Panc1 (cell line): ENCODE results near the gene SYT14. TPM values are rescaled to one million over a fixed set of nuclear protein-coding genes. Genes with fewer than 3 reads are reported as not detected.

Experiments
- ATAC-seq: fragments of 200-7000 bp; cut with Tn5 transposase; 2 replicates; pipeline ENCODE4 v1.9.1; 2020; ENCODE audit warnings: mild to moderate bottlenecking, moderate library complexity
- BruUV-seq: library from RNA; stranded (reverse); fragments of 400-500 nt; replicated peaks from 2 replicates; lab custom pipeline; 2021; lab: Mats Ljungman, UMichigan
- CTCF ChIA-PET: fragments of 300-600 bp; sonication (Branson Sonifier 250); formaldehyde crosslinking; loops from one replicate; lab custom pipeline; 2022; ENCODE audit warnings: antibody characterized with exemption; lab: Charles Lee
- POLR2A ChIA-PET: fragments of 300-600 bp; sonication (Branson Sonifier 250); formaldehyde crosslinking; loops from one replicate; lab custom pipeline; 2022; ENCODE audit warnings: antibody characterized with exemption; lab: Charles Lee
- DNase-seq: peaks from one replicate; pipeline ENCODE4 v3.0.0-alpha.2; 2010; ENCODE audit warnings: low read depth, low spot score
- H3K27ac ChIP-seq: 2 replicates; pipeline ENCODE4 v1.5.1; 2011; ENCODE audit warnings: mild to moderate bottlenecking, low read length, inconsistent platforms
- H3K27me3 ChIP-seq: fragments of 200-500 bp; sonication (Bioruptor generic); 2 replicates; pipeline ENCODE4 v1.6.0; 2014; ENCODE audit warnings: low read length, inconsistent platforms; ENCODE audit not compliant: control insufficient read depth, insufficient read depth
- H3K36me3 ChIP-seq: fragments of 200-500 bp; sonication (Bioruptor generic); 2 replicates; pipeline ENCODE4 v1.5.1; 2014; ENCODE audit warnings: inconsistent platforms, mild to moderate bottlenecking, low read length, moderate library complexity; ENCODE audit not compliant: control insufficient read depth, insufficient read depth
- H3K4me1 ChIP-seq: 2 replicates; pipeline ENCODE4 v1.5.1; 2011; ENCODE audit warnings: inconsistent platforms, mild to moderate bottlenecking, low read length, moderate library complexity; ENCODE audit not compliant: control insufficient read depth, insufficient read depth
- H3K4me3 ChIP-seq, 2 experiments: 2 replicates each; pipeline ENCODE4 v1.5.1; 2011 to 2012; ENCODE audit warnings: low read depth in 2 of 2, low read length in 2 of 2, mild to moderate bottlenecking in 2 of 2, inconsistent platforms in 1 of 2, moderate library complexity in 1 of 2
- H3K9me3 ChIP-seq: fragments of 200-500 bp; sonication (Bioruptor generic); 2 replicates; pipeline ENCODE4 v1.5.1; 2014; ENCODE audit warnings: low read depth, mild to moderate bottlenecking, inconsistent platforms, low read length, moderate library complexity; ENCODE audit not compliant: control insufficient read depth, insufficient read depth
- POLR2AphosphoS5 ChIP-seq: IDR thresholded peaks from 2 replicates; pipeline ENCODE4 v1.6.1; 2012; ENCODE audit warnings: mild to moderate bottlenecking, low read depth, low read length, moderate library complexity
- SIN3A ChIP-seq: IDR thresholded peaks from 2 replicates; pipeline ENCODE4 v1.6.1; 2012; ENCODE audit warnings: low read depth, mild to moderate bottlenecking, low read length, moderate library complexity, borderline replicate concordance; ENCODE audit not compliant: insufficient read depth
- TCF7L2 ChIP-seq: IDR thresholded peaks from 2 replicates; pipeline ENCODE4 v1.6.1; 2011; ENCODE audit warnings: mild to moderate bottlenecking, low read depth, low read length, inconsistent platforms
- in situ Hi-C: cut with HindIII; loops from 2 replicates; pipeline ENCODE4 v1.10.0; 2016; ENCODE audit warnings: low sequenced_read_pairs, low pct_unique_long_range_greater_than_20kb
- intact Hi-C: fragments of 100-400 bp; cut with micrococcal nuclease; formaldehyde crosslinking; loops from one replicate; pipeline ENCODE4 v1.10.0; 2022; ENCODE audit not compliant: unreplicated experiment
- total RNA-seq: library from RNA; stranded (reverse); gene quantifications from one replicate; pipeline ENCODE4 v1.2.1, GENCODE V29; 2021; ENCODE audit not compliant: unreplicated experiment
- TF ChIP-seq, protein P1 (sequence below): fragments of 450-650 bp; IDR thresholded peaks from 2 replicates; pipeline ENCODE4 v1.5.1; 2017; ENCODE audit warnings: mild to moderate bottlenecking
- TF ChIP-seq, protein P2 (sequence below), 2 experiments: IDR thresholded peaks; 2 replicates each; pipeline ENCODE4 v1.6.1; 2011 to 2012; ENCODE audit warnings: low read depth in 2 of 2, control low read depth in 1 of 2, low read length in 1 of 2, mild to moderate bottlenecking in 1 of 2, moderate library complexity in 1 of 2; ENCODE audit not compliant: insufficient read depth in 1 of 2

The SYT14 gene
- total RNA-seq, 1 experiment from 2014 or later: not detected

DNA sequence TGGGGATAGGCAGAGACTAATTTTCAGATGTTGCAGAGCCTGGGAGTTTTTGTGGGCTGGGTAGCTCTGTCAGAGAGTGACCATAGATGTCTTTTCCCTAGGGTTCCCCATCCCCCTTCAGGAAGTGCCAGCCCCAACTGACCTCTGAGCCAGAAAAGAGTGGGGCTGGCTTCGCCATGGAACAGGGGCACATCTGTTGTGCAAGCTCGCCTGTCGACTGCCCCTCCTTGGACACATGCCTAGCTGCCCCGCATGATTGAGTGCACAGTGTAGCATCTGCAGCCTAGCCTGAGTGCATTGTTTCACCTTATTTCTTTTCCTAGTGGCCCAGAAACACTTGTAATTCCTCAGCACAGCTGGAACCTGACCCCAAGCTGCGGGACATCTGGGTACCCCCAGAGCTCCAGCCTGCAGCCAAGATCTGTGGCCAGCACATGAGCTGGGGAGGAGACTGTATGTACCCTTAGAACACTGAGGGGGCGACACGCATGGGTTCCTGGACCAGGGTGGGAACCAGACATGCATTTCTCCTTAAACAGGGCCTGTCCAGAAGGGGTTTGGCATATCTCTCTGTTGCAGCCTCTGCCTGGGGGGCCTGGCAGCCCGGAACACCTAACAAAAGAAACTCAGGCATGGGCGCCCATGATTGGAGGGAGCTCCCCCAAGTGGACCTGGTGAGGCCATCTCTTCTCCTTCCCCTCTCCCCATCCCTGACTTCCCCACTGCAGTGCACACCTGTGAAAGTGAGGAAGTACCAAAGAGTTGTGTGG is 55.2 kb downstream of the SYT14 start (continued):
- no peak for TF ChIP-seq SIN3A

DNA sequence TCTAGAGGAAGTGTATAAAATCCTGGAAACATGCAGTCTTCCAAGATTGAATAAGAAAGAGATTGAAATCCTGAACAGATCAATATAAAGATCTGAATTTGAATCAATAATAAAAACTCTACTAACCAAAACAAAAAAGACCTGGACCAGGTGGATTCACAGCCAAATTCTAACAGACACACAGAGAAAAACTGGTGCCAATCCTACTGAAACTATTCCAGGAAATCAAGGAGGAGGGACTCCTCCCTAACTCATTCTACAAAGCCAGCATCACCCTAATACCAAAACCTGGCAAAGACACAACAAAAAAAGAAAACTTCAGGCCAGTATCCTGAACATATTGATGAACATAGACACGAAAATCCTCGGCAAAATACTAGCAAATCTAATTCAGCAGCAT is 58.3 kb downstream of the SYT14 start:
- Histone ChIP-seq H3K36me3 (no peaks in the 10 kb centered on the region), H3K27ac (no peak overlapping the region), H3K9me3 (no peaks in the 10 kb centered on the region), H3K4me1 (no peaks in the 10 kb centered on the region), H3K27me3 (no peaks in the 10 kb centered on the region), H3K4me3 (no peak overlapping the region)
- no TSS peak for BruUV-seq
- in situ Hi-C loops (no loop called here), intact Hi-C loops (no loop called here)
- ChIA-PET CTCF (no interaction called here), POLR2A (no interaction called here)
- no peak for ATAC-seq
- no peak for DNase-seq
- TF ChIP-seq, protein P1, sequence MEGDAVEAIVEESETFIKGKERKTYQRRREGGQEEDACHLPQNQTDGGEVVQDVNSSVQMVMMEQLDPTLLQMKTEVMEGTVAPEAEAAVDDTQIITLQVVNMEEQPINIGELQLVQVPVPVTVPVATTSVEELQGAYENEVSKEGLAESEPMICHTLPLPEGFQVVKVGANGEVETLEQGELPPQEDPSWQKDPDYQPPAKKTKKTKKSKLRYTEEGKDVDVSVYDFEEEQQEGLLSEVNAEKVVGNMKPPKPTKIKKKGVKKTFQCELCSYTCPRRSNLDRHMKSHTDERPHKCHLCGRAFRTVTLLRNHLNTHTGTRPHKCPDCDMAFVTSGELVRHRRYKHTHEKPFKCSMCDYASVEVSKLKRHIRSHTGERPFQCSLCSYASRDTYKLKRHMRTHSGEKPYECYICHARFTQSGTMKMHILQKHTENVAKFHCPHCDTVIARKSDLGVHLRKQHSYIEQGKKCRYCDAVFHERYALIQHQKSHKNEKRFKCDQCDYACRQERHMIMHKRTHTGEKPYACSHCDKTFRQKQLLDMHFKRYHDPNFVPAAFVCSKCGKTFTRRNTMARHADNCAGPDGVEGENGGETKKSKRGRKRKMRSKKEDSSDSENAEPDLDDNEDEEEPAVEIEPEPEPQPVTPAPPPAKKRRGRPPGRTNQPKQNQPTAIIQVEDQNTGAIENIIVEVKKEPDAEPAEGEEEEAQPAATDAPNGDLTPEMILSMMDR: no peak
- TF ChIP-seq, protein P2, sequence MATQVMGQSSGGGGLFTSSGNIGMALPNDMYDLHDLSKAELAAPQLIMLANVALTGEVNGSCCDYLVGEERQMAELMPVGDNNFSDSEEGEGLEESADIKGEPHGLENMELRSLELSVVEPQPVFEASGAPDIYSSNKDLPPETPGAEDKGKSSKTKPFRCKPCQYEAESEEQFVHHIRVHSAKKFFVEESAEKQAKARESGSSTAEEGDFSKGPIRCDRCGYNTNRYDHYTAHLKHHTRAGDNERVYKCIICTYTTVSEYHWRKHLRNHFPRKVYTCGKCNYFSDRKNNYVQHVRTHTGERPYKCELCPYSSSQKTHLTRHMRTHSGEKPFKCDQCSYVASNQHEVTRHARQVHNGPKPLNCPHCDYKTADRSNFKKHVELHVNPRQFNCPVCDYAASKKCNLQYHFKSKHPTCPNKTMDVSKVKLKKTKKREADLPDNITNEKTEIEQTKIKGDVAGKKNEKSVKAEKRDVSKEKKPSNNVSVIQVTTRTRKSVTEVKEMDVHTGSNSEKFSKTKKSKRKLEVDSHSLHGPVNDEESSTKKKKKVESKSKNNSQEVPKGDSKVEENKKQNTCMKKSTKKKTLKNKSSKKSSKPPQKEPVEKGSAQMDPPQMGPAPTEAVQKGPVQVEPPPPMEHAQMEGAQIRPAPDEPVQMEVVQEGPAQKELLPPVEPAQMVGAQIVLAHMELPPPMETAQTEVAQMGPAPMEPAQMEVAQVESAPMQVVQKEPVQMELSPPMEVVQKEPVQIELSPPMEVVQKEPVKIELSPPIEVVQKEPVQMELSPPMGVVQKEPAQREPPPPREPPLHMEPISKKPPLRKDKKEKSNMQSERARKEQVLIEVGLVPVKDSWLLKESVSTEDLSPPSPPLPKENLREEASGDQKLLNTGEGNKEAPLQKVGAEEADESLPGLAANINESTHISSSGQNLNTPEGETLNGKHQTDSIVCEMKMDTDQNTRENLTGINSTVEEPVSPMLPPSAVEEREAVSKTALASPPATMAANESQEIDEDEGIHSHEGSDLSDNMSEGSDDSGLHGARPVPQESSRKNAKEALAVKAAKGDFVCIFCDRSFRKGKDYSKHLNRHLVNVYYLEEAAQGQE (IDR thresholded peaks at IDR 0.05; ENCODE audit: insufficient read depth in 1 of 2, low read depth in 2 of 2, low read length in 1 of 2): no peak
- no peak for TF ChIP-seq POLR2AphosphoS5
- TF ChIP-seq TCF7L2: no peak
- TF ChIP-seq SIN3A: no peak

DNA sequence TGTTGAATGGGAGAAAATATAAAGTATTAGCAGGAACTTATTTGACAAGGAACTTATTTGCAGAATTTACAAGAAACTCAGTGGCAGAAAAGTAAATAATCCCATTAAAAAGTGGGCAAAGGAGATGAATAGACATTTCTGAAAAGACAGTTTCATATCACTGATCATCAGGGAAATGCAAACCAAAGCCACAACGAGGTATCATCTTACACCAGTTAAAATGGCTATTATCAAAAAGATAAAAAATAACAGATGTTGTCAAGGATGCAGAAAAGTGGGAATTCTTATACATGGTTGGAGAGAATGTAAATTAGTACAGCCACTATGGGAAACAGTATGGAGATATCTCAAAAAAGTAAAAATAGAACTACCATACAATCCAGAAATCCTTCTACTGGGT is 61.0 kb downstream of the SYT14 start:
- ChIA-PET CTCF (no interaction called here), POLR2A (no interaction called here)
- ATAC-seq (no peak), DNase-seq (no peak)
- intact Hi-C loops: no loop called here
- H3K27ac ChIP-seq: no peak overlapping the region
- no peaks in the 10 kb centered on the region for H3K36me3 ChIP-seq
- no peaks in the 10 kb centered on the region for H3K4me1 ChIP-seq
- no peaks in the 10 kb centered on the region for H3K9me3 ChIP-seq
- BruUV-seq: no TSS peak
- H3K27me3 ChIP-seq: no peaks in the 10 kb centered on the region
- no peak overlapping the region for H3K4me3 ChIP-seq
- in situ Hi-C loops: no loop called here
- TF ChIP-seq TCF7L2 (no peak), POLR2AphosphoS5 (no peak), SIN3A (no peak)
- TF ChIP-seq, protein P1: no peak
- TF ChIP-seq, protein P2 (IDR thresholded peaks at IDR 0.05; ENCODE audit: insufficient read depth in 1 of 2, low read depth in 2 of 2, low read length in 1 of 2): no peak
